Measurements from ENCODE around the gene ARMS2. TPM values are rescaled to one million over a fixed set of nuclear protein-coding genes. Genes with fewer than 3 reads are reported as not detected.
A peak's percentile ranks its signal among the peaks of the same experiment; 100 is the strongest.

ARMS2 gene
- total RNA-seq, 1 donor: not detected

- H3K36me3 ChIP-seq (ENCODE audit: insufficient read depth, low read length): peaks cover 12% of the 10 kb centered on the region
- H3K9me3 ChIP-seq (ENCODE audit: low read depth, low read length): no peaks in the 10 kb centered on the region
- no peak for DNase-seq (ENCODE audit: insufficient read length, low spot score, missing footprints)
- H2AFZ ChIP-seq (ENCODE audit: low read length): peak overlapping the region; percentile 3
- H3K4me1 ChIP-seq (ENCODE audit: insufficient read depth, low read length): peaks cover 53% of the 10 kb centered on the region
- no peaks in the 10 kb centered on the region for H3K27me3 ChIP-seq (ENCODE audit: insufficient read depth, low read length)
- H4K20me1 ChIP-seq (ENCODE audit: insufficient read depth, low read length): peaks cover 1% of the 10 kb centered on the region
- H3K79me2 ChIP-seq (ENCODE audit: insufficient read depth, low read length): peaks cover 7% of the 10 kb centered on the region
- no peak overlapping the region for H3K4me3 ChIP-seq (ENCODE audit: insufficient read depth, low read length)
- TF ChIP-seq CTCF (IDR thresholded peaks at IDR 0.05; ENCODE audit: extremely low read depth, low read depth, low read length): no peak
- peak overlapping the region; percentile 90 for H3K27ac ChIP-seq (ENCODE audit: low read depth, low read length)
- H3K4me2 ChIP-seq (ENCODE audit: insufficient read depth, low read length): peak overlapping the region; percentile 52
These were observed 35.8 kb downstream of the ARMS2 start for GRCh38 chr10:122490268-122490667.

GRCh38 chr10:122490786-122491680 is 36.6 kb downstream of the ARMS2 start:
- DNase-seq (ENCODE audit: insufficient read length, low spot score, missing footprints): no peak
- Histone ChIP-seq H3K9me3 (ENCODE audit: low read depth, low read length) (no peaks in the 10 kb centered on the region), H4K20me1 (ENCODE audit: insufficient read depth, low read length) (no peaks in the 10 kb centered on the region), H3K4me2 (ENCODE audit: insufficient read depth, low read length) (peak overlapping the region; percentile 52), H3K27ac (ENCODE audit: low read depth, low read length) (peak overlapping the region; percentile 90), H3K4me1 (ENCODE audit: insufficient read depth, low read length) (peaks cover 61% of the 10 kb centered on the region), H2AFZ (ENCODE audit: low read length) (peak overlapping the region; percentile 8), H3K36me3 (ENCODE audit: insufficient read depth, low read length) (peaks cover 12% of the 10 kb centered on the region), H3K27me3 (ENCODE audit: insufficient read depth, low read length) (no peaks in the 10 kb centered on the region), H3K4me3 (ENCODE audit: insufficient read depth, low read length) (peak overlapping the region; percentile 30), H3K79me2 (ENCODE audit: insufficient read depth, low read length) (peaks cover 3% of the 10 kb centered on the region)
- no peak for TF ChIP-seq CTCF (IDR thresholded peaks at IDR 0.05; ENCODE audit: extremely low read depth, low read depth, low read length)

DNA sequence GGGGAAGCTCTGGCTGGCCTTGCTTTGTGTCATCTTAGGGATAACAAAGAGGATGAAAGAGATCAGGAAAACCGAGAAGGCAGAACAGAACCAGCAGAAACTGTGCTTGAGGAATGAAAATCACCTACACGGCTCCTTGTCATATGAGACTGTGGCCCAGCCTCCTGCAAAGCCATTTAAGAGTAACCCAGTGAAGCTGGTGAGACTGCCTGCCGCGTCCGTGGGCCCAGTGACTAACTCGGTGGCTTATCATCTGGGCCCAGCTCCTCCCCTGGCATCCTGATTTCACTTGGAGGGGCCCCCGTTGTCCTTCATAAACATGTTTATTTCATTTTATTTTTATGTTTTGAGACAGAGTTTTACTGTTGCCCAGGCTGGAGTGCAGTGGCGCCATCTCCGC is 37.6 kb downstream of the ARMS2 start:
- Histone ChIP-seq H3K79me2 (ENCODE audit: insufficient read depth, low read length) (peaks cover 4% of the 10 kb centered on the region), H3K27ac (ENCODE audit: low read depth, low read length) (peak overlapping the region; percentile 90), H4K20me1 (ENCODE audit: insufficient read depth, low read length) (no peaks in the 10 kb centered on the region)

More for the DNA sequence above, 37.6 kb downstream of the ARMS2 start:
- Histone ChIP-seq H3K9me3 (ENCODE audit: low read depth, low read length) (no peaks in the 10 kb centered on the region), H2AFZ (ENCODE audit: low read length) (no peak overlapping the region), H3K4me3 (ENCODE audit: insufficient read depth, low read length) (no peak overlapping the region), H3K36me3 (ENCODE audit: insufficient read depth, low read length) (peaks cover 12% of the 10 kb centered on the region), H3K27me3 (ENCODE audit: insufficient read depth, low read length) (no peaks in the 10 kb centered on the region), H3K4me2 (ENCODE audit: insufficient read depth, low read length) (peak overlapping the region; percentile 52), H3K4me1 (ENCODE audit: insufficient read depth, low read length) (peaks cover 66% of the 10 kb centered on the region)
- no peak for DNase-seq (ENCODE audit: insufficient read length, low spot score, missing footprints)
- TF ChIP-seq CTCF (IDR thresholded peaks at IDR 0.05; ENCODE audit: extremely low read depth, low read depth, low read length): no peak
